SHP77 (cell line): ENCODE data around the gene SIAH2.
"Not testable (repeated sequence)": the region's sequence is repeated elsewhere in the genome, so short reads cannot be mapped to it uniquely, and the experiment has no call there.

Experiments used
- DNase-seq, 2 experiments: peaks; one replicate each; lab custom pipeline; 2025; lab: John Stamatoyannopoulos, UW

Gene SIAH2, protein sequence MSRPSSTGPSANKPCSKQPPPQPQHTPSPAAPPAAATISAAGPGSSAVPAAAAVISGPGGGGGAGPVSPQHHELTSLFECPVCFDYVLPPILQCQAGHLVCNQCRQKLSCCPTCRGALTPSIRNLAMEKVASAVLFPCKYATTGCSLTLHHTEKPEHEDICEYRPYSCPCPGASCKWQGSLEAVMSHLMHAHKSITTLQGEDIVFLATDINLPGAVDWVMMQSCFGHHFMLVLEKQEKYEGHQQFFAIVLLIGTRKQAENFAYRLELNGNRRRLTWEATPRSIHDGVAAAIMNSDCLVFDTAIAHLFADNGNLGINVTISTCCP

DNA sequence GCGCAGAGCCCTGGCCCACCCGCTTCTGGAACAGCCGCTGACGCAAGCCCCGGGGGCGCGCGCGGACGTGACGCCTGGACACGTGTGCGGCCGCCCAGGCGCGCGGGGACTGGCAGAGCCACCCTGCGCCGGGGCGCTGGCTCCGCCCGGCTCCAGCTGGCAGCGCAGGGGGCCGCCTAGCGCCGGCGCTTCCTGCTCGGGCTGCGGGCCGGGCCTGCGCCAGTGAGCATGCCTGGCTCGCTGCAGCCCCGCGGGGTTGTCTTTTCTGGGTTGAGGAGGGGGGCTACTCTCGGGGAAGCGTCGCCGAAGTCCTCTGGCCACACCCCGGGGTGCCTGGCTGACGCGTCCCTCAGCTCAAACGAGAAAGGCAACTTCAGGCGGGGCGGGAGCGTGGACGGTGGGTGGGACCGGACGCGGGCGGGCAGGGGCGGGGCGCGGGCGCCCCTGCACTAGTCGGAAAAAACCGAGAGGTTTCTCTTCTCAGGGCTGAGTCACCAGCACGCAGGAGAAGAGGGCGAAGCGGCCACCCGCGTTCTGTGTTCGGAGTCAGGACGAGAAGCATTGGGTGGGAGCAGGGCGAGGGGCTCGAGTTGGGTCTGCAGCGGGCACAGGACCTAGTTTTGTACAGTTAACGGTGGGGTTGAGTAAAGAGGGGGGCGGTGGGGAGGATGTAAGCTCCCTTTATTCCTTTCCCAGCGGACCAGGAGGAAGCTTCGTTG, at the start of gene SIAH2:
SIAH2 (minus strand) TSS at position 48 of the 719 bp plus-strand sequence. CDS start 320 bp downstream, outside the sequence.
- DNase-seq: peak; percentile 85

DNA sequence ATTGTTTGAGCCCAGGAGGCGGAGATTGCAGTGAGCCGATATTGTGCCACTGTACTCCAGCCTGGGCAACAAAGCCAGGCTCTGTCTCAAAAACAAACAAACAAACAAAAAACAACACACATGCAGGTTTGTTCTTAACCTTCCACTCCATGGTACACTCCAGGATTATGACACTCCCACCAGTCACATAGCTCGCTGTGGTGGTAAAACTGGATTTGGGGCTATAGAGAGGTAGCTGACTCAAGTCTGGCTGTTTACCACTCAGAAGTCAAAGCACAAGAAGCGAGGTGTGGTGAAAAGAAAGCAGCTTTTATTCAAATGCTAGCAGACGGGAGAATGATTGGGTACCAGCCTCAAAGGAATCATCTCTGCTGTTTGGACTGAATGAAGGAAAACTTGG, 49.0 kb upstream of the SIAH2 start:
- DNase-seq: no peak

DNA sequence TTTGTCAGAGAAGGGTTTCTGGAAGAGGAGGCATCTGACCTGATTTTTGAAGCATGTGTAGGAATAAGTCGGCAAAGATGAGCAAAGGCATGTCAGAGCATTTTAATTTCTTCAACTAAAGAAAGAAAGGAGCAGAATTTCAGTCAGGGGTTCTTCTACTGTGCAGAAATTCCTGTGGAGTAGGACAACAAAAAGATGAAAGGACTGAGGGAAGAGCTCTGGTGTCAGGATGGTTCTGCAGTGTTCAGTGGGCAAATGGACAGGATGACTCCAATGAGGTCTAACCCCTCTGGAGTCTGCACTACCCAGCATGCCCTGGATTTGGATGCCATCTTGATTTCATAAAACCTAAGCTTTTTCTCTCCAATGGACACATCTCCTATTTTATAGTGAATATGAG, 47.7 kb upstream of the SIAH2 start:
- DNase-seq: no peak

DNA sequence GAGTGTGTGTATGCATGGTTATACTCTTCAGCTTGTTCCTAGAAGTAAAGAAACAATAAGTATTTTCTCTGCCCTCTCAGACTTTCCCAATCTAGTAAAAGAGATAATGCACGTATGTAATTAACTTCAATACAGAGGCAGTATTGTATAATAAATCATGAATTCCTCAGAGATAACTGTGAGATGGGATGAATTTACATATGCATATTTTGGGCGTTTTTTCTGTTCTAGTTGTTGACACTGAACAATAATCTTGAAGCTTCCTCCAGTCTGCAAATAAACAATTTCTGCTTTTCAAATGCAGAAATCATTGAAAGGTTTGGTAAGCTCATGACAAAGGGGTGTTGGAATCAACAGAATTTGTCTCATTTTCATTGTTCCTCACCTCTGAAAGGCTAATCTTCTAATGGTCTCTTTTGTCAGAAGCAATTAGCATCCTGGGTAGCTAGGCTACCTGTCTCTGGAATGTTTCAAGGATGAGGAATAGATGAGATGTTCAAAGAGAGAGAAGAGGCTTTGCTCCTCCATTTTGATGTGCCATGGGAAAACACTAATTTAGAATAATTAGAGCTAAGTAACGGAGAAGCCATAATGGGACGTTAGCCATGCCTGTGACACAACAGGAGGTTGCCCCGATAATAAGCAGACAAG, 43.3 kb upstream of the SIAH2 start:
- no peak for DNase-seq

DNA sequence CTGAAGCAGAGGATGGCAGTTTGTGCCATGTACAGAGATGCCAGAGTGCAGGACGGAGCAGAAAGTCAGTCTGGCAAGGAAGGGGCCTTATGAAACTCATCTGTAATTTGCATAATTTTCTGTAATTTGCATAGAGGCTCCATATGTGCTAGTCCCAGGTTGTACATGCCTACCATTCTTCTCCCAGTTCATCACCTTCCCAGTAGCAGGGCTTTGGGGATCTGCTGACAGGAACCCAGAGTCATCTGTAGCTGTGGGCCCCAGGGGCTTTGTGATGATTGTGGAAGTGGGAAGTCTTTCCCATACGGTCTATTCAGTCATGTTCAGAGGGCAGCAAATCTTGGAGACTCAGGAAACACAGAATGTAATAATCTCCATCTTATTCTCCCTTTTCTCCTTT, 42.4 kb upstream of the SIAH2 start:
- DNase-seq: no peak

DNA sequence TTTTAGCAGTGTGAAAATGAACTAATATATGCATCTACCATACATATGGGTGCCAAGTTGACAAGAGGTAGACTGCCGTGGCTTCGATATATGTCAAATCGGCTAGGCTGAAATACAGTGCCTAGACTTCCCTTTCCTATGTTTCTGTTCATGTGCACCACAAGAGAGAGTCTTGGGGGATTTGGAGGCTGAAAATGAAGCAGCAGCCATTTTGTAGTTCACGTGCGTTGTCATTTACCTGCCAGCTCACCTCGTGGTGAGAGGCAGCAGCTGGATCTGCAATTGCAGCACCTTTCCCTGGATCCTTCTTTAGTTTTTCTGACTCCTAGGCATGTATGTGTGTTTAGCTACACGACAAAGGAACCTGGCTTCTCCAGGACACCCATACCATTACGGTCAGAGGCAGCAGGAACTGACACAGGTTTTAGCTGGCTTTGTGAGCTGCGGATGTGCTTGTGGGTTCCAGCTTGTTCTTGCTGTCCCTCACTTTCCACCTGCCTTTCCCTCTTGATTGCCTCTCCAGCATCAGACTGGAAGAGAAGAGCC, 40.5 kb upstream of the SIAH2 start:
- no peak for DNase-seq

DNA sequence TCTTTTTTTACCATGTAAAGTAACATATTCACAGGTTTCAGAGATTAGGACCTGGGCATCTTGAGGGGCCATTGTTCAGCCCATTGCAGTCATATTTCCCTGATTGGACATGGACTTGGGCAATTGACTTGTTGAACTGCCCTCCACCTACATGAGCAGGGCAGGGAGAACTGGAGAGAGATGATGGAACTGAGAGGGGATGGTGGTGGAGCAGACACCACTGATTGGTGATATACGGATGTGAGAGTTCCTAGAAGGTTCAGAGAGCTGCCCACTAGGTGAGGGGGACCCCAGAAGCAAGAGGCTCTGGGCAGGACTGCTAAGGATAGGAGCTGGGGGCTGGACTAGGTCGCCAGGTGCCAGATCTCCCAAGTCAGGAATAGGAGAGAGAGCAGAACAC, 37.8 kb upstream of the SIAH2 start:
- no peak for DNase-seq

DNA sequence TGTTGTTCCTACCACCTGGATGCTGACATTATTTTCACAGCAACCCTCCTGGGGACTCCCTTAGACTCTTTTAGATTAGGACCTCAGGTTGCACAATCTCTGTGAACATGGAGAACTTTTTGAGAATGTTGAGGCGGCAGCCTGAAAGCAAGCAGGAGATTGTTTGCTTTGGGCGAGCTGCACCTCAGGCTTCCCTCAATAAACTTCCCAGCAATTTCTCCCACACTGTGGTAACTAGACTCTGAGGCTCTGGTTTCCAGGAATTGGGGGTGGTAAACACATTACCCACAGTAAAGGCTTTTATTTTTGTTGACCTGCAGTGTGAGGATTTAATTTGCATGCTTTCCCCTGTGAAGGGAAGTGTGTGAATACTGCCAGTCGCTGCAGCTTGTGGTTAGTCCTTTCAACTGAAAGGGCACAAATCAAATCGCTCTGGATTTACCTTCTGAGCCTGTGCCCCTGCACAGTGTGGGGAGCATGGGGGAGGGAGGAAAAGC, 35.2 kb upstream of the SIAH2 start:
- no peak for DNase-seq

DNA sequence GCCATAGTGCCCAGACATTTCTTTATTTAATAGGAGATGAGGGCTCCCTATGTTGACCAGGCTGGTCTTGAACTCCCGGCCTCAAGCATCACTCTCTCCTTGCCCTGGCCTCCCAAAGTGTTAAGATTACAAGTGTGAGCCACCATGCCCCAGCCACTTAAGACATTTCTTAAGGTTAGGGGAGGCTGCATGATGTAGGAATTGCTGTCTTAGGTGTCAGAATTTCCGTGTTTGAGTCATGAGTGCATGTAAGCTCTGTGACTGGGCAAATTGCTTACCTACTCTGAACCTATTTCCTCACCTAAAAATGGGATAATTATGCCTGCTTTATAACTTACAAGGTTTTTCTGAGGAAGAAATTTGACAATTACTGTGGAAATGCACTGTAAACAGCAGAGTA, 34.2 kb upstream of the SIAH2 start:
- DNase-seq: no peak

DNA sequence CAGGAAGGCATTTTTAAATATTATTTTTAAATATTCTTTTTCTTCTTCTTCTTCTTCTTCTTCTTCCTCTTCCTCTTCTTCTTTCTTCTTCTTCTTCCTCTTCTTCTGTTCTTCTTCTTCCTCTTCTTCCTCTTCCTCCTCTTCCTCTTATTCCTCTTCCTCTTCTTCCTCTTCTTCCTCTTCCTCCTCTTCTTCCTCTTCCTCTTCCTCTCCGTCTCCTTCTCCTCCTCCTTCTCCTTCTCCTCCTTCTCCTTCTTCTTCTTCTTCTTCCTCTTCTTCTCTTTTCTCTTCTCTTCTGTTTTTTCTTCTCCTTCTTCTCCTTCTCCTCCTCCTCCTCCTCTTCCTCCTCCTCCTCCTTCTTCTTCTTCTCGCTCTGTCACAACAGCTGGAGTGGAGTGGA, 33.6 kb upstream of the SIAH2 start:
- DNase-seq: not testable (repeated sequence)

DNA sequence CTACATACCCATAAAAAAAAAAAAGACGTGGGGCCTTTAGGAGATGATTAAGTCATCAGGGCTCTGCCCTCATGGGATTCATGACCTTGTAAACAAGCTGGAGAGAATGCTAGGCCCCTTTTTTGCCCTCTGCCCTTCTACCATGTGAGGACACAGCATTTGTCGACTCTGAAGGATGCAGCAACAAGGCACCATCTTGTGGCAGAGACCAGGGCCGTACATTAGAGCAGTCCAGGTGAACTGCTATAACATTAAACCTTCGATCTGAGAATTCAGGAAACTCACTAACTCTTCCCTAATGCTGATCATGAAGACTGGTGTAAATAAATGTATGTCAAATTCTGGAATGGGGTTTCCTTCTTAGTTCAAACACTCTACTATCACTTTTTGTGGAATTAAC, 30.7 kb upstream of the SIAH2 start:
- no peak for DNase-seq

DNA sequence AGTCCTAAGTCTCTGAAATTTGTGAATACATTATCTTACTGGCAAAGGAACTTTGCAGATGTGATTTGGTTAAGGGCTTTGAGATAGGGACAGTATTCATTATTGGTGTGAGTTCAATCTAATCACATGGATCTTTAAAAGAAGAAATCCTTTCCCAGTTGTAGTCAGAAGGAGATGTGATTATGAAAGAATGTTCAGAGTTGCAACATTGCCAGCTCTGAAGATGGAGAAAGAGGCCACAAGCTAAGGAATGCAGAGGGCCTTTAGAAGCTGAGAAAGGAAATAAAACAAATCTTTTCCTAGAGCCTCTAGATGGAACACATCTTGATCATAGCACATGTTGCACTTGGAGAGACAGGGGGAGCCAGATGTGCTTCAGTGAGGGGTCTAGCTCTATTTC, 27.7 kb upstream of the SIAH2 start:
- no peak for DNase-seq

DNA sequence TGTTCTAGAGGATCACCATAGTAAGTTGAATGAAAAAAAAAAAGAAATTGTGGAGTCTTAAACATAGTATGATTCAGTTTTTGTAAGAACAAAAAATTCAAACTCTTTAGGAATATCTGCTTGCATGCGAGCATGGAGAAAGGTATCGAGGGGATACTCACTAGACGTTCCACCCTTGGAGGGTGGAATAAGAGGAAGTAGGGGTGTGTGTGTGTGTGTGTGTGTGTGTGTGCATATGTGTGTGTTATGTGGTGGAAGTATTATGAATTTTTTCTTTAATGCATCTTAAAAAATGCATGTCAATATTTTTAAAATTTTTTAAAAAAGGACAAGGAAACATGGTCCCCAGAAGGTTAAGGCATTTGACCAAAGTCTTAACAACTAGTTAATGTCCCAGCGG, 26.5 kb upstream of the SIAH2 start:
- DNase-seq: no peak

DNA sequence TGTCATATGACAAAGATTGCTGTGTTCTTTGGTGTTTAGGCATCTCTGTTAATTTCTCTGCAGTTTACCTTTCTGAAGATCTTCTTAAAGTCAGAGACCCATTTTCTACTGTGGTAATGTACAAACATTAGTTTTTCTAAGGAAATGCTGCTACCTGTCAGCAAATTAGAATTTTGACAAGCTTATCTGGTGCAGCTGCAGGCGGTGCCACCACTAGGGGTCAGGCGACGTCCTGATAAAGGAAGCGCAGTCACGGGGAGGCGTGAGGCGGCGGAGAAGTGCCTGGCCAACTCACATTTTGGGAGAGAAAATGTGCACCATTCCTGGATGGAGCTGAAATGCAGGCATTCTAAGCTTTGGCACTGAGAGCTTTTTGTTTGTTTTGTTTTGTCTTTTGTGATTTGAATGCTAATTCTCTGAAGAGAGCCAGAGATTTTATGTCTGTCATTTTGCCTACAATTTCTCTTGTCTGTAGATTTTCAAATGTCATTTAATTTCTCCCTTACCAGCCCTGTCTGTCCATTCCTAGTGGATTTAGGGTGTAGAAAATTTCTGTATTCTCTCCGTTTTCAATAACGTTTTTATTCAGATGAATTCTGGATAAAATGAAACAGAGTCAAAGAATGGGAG, 24.9 kb upstream of the SIAH2 start:
- DNase-seq: peak; percentile 49 to 77

DNA sequence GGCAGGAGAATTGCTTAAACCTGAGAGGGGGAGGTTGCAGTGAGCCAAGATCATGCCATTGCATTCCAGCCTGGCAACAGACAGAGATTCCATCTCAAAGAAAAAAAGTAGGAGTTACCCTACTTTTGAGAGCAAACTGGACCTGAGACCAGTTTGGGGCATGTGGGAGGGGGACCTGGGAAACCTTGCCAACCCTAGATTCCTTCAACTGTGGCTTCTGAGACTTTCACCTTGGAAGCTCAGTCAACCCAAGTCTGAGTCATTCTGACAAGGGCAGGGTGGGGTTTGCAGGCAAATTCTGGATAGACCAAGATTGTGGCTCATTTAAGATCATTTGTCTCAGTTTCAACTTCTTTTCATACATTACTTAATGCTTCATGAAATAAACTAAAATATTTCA, 23.8 kb upstream of the SIAH2 start:
- no peak for DNase-seq

DNA sequence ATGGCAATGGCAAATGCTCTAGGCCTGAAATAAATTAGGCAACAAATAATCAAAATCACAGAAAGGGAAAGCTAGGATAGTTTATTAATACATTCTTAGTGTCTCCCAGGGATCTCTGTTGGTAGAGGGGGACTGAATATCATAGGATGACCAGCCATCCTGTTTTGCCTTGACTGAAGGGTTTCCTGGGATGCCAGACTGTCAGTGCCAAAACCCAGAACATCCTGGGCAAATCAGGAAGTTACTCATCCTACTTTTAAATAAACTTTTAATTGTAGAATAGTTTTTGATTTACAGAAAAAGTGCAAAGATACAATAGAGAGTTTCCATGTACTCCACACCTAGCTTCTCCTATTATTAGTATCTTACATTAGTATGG, 21.8 kb upstream of the SIAH2 start:
- DNase-seq: no peak

DNA sequence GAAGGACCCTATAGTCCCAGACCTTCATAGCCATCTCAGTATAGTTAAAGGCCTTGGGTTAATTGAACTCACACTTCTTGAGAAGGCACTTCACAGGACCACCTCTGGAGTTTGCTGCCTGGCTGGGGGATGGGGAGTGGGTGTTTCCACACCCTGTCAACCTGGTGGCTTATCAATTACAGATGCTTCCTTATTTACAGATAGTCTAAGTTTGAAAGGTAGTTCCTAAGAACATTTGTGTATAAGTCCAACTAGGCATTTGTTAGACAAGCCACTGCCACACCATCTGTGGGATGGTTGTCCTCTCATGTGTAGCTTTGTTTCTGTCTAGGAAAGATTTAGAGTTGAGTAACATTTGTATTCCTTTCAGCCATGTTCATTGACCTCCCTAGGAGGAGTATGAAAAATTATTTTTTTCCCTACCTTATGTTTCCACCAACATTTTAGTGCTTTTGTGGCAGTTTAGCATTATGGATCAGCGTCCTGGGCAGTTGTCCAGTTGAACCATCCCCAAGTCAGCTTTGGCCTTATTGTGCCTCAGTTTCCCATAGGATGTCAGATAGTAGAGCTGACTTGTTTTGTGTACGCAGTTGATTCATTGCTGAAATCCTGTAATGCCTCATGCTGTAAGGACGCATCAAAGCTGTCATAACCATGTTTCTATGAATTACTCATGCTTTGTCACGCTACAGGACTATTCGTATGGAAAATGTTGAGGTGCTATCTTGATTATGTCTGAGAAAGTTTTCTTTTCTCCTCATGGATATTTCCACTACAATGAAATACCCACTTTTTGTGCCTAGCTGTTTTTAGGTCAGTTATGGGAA, 21.2 kb upstream of the SIAH2 start:
- DNase-seq: no peak

DNA sequence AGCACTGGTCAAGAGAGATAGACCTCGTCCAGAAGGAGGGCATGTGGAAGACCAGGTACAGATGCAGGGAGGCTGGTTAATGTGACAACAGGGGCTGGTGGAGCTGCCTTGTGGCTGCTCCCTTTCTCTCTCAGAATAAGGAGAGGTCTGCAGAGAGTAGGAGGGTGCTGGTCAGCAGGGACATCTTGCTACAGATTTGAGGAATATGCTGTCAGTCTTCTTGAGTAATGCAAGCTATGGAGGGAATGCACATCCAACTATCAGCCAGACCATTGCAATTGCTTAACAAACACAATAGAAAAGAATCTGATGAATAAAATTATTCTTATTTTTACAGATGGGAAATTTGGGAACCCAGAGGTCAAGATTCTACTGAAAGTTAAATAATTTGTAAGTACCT, 20.3 kb upstream of the SIAH2 start:
- no peak for DNase-seq

DNA sequence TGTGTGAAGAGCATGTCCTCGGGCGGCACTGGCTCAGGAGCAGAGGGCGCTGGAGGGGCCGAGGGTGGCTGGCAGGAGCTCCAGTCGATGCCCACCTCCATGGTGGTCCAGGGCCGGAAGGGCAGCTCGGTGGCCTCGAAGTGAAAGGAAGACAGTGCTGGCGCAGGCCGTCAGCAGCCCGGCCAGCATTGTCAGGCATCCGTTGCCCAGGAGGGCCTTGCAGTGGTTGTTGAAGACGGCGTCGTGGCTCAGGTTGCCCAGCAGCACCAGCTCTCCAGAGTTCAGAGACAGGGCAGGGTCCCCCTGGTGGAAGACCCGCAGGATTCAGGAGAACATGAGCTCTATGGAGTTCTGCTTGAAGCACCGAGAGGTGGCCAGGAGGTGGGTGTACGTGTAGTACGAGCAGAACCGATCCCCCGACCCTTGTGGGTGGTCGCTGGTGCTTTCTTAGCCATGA, 16.5 kb upstream of the SIAH2 start:
- DNase-seq: no peak

DNA sequence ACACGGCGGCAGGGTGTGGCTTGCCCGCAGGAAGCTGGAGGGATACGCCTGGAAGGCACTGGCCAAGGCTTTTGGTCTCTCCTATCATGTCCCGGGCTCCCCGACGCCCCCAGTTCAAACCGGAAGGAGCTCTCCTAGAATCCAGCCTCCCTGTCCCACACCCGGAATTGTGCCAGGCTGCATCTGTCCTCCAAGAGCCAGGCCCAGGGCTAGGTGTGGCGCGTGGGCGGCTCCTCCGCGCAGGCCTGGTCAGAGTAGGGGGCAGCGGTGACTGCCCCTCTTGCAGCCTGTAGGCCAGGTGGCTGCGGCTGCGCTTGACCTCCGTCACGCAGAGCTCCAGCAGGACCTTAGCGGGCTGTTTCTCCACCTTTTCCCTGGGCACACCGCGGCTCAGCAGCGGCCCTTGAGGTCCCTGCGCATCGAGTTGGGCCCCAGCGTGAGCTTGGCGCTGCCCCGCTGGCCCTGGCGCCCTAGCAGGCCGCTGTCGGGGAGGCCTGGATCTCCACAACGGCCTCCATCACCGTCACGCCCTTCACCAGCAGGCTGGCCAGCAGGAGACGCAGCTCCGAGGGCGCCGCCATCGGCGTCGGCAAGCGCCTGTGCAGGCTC, 15.9 kb upstream of the SIAH2 start:
- no peak for DNase-seq
